ENCODE data around the gene ROR1.

GRCh38 chr1:63935553-63935952 is 161.7 kb downstream of the ROR1 start:
- TF ChIP-seq CTCF (IDR thresholded peaks at IDR 0.05) (no peak), POLR2AphosphoS5 (IDR thresholded peaks at IDR 0.05) (no peak)
